Liver (tissue), 9 donors: ENCODE data around the gene NAGLU. TPM values are rescaled to one million over a fixed set of nuclear protein-coding genes. Genes with fewer than 3 reads are reported as not detected.

Experiments used
- DNase-seq: peaks from one replicate; pipeline ENCODE4 v3.0.0-alpha.2; 2017; ENCODE audit warnings: low spot score
- H3K27ac ChIP-seq, 2 donors: one replicate each; pipeline ENCODE4 v1.7.0; 2013; ENCODE audit warnings: inconsistent platforms in 2 of 2, low read length in 2 of 2, control low read depth in 1 of 2, low read depth in 1 of 2, mild to moderate bottlenecking in 1 of 2
- H3K27me3 ChIP-seq, 4 donors: one replicate each; pipeline versions ENCODE4 v1.6.1 to v1.7.0; 2013; ENCODE audit warnings: low read length in 3 of 4, inconsistent platforms in 1 of 4, mild to moderate bottlenecking in 1 of 4, moderate library complexity in 1 of 4; ENCODE audit not compliant: control insufficient read depth in 4 of 4, insufficient read depth in 4 of 4
- H3K36me3 ChIP-seq, 4 donors: one replicate each; pipeline versions ENCODE4 v1.6.1 to v1.7.0; 2013; ENCODE audit warnings: low read length in 3 of 4, mild to moderate bottlenecking in 3 of 4, low read depth in 1 of 4, moderate library complexity in 1 of 4; ENCODE audit not compliant: control insufficient read depth in 4 of 4, insufficient read depth in 3 of 4
- H3K4me1 ChIP-seq, 4 donors: one replicate each; pipeline versions ENCODE4 v1.6.1 to v1.7.0; 2013; ENCODE audit warnings: low read length in 3 of 4, mild to moderate bottlenecking in 3 of 4, moderate library complexity in 1 of 4; ENCODE audit not compliant: control insufficient read depth in 4 of 4, insufficient read depth in 4 of 4
- H3K4me3 ChIP-seq, 3 donors: one replicate each; pipeline versions ENCODE4 v1.6.1 to v1.7.0; 2013; ENCODE audit warnings: low read length in 3 of 3, control low read depth in 1 of 3, low read depth in 1 of 3, mild to moderate bottlenecking in 1 of 3
- H3K9ac ChIP-seq, 2 donors: one replicate each; pipeline ENCODE4 v1.7.0; 2013; ENCODE audit warnings: low read length in 2 of 2, mild to moderate bottlenecking in 2 of 2, moderate library complexity in 2 of 2, control low read depth in 1 of 2, low read depth in 1 of 2
- H3K9me3 ChIP-seq, 4 donors: one replicate each; pipeline versions ENCODE4 v1.6.1 to v1.7.0; 2013; ENCODE audit warnings: low read length in 3 of 4; ENCODE audit not compliant: control insufficient read depth in 4 of 4
- EGR1 ChIP-seq, 2 donors: IDR thresholded peaks; 2 replicates each; pipeline ENCODE4 v1.6.1; 2016 to 2018; ENCODE audit warnings: antibody characterized with exemption in 2 of 2, low read depth in 2 of 2
- FOXA1 ChIP-seq: IDR thresholded peaks from 2 replicates; pipeline ENCODE4 v1.6.1; 2016; ENCODE audit warnings: antibody characterized with exemption
- FOXA2 ChIP-seq: IDR thresholded peaks from 2 replicates; pipeline ENCODE4 v1.6.1; 2016; ENCODE audit warnings: antibody characterized with exemption
- JUND ChIP-seq, 2 donors: IDR thresholded peaks; 2 replicates each; pipeline ENCODE4 v1.6.1; 2016; ENCODE audit warnings: antibody characterized with exemption in 2 of 2
- RAD21 ChIP-seq, 2 donors: IDR thresholded peaks; 2 replicates each; pipeline ENCODE4 v1.6.1; 2016; ENCODE audit warnings: antibody characterized with exemption in 2 of 2, mild to moderate bottlenecking in 2 of 2
- SP1 ChIP-seq: IDR thresholded peaks from 2 replicates; pipeline ENCODE4 v1.6.1; 2018; ENCODE audit warnings: antibody characterized with exemption, mild to moderate bottlenecking
- YY1 ChIP-seq: IDR thresholded peaks from 2 replicates; pipeline ENCODE4 v1.6.1; 2016; ENCODE audit warnings: antibody characterized with exemption, mild to moderate bottlenecking
- WGBS: extraction: QIAGEN DNeasy Blood & Tissue Kit; methylation state at CpG from one replicate; pipeline ENCODE4 v1.1.7; 2013; 5-methylcytosine and 5-hydroxymethylcytosine counted together
- polyA plus RNA-seq, 2 donors: library from polyadenylated mRNA; stranded (reverse) in 1 of 2; unstranded in 1 of 2; fragments of 200-250 nt in 1 of 2; fragments of >200 nt in 1 of 2; fragmentation: Nextera tagmentation in 1 of 2; extraction: Ambion mirVana in 1 of 2; gene quantifications; one replicate each; pipeline versions ENCODE4 v1.2.1 to v1.2.3, GENCODE V29; 2013 to 2015
- total RNA-seq, 2 donors: library from RNA; depleted of rRNA; stranded (reverse); fragments of >200 nt; gene quantifications; one replicate each; pipeline ENCODE4 v1.2.3, GENCODE V29; 2014
- TF ChIP-seq, protein P1 (sequence below): IDR thresholded peaks from 2 replicates; pipeline ENCODE4 v1.6.1; 2016; ENCODE audit warnings: antibody characterized with exemption, mild to moderate bottlenecking
- TF ChIP-seq, protein P2 (sequence below): IDR thresholded peaks from 2 replicates; pipeline ENCODE4 v1.6.1; 2016; ENCODE audit warnings: antibody characterized with exemption
- donor health status: healthy.
- donor health status: healthy.
- donor health status: healthy.
- donor health status: healthy.
- donor health status: healthy.

The NAGLU gene
- total and polyA plus RNA-seq, 4 donors = 15.5 to 41.2 (median 28.9) TPM

DNA sequence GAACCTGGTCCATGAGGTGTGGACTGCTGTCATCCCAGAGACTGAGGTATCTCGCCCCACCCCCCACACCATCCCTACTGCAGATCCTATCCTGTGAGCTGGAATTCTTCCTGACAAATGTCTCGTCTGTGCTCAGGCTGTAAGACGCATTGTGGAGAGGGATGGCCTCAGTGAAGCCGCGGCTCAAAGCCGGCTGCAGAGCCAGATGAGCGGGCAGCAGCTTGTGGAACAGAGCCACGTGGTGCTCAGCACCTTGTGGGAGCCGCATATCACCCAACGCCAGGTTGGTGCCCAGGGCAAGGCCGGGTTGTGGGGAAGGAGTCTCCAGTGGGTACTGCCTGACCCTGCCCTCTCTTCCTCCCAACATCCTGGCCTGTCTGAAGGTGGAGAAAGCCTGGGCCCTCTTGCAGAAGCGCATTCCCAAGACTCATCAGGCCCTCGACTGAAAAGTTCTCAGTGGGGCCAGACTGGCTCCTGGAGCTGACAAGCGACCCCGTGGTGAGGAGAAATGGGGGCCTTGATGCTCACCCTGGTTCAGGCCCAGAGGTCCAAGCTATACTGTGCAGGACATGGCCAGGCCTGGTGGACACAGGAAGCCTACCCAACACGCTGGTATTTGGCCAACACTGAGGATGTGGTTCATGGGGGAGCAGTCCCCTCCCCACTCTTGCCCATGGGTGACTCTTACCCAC, 29.6 kb downstream of the NAGLU start:
- no peak for DNase-seq
- TF ChIP-seq, protein P1, sequence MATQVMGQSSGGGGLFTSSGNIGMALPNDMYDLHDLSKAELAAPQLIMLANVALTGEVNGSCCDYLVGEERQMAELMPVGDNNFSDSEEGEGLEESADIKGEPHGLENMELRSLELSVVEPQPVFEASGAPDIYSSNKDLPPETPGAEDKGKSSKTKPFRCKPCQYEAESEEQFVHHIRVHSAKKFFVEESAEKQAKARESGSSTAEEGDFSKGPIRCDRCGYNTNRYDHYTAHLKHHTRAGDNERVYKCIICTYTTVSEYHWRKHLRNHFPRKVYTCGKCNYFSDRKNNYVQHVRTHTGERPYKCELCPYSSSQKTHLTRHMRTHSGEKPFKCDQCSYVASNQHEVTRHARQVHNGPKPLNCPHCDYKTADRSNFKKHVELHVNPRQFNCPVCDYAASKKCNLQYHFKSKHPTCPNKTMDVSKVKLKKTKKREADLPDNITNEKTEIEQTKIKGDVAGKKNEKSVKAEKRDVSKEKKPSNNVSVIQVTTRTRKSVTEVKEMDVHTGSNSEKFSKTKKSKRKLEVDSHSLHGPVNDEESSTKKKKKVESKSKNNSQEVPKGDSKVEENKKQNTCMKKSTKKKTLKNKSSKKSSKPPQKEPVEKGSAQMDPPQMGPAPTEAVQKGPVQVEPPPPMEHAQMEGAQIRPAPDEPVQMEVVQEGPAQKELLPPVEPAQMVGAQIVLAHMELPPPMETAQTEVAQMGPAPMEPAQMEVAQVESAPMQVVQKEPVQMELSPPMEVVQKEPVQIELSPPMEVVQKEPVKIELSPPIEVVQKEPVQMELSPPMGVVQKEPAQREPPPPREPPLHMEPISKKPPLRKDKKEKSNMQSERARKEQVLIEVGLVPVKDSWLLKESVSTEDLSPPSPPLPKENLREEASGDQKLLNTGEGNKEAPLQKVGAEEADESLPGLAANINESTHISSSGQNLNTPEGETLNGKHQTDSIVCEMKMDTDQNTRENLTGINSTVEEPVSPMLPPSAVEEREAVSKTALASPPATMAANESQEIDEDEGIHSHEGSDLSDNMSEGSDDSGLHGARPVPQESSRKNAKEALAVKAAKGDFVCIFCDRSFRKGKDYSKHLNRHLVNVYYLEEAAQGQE = no peak
- TF ChIP-seq JUND (IDR thresholded peaks at IDR 0.05) = no peak
- TF ChIP-seq EGR1 (IDR thresholded peaks at IDR 0.05; ENCODE audit: low read depth in 2 of 2) = no peak
- no peak for TF ChIP-seq FOXA2
- TF ChIP-seq, protein P2, sequence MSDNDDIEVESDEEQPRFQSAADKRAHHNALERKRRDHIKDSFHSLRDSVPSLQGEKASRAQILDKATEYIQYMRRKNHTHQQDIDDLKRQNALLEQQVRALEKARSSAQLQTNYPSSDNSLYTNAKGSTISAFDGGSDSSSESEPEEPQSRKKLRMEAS = no peak
- no peak for TF ChIP-seq SP1
- no peak for TF ChIP-seq FOXA1
- no peak for TF ChIP-seq YY1
- TF ChIP-seq RAD21 (IDR thresholded peaks at IDR 0.05) = no peak
- peak overlapping the region in 1 of 2 donors; percentile 75 for H3K27ac ChIP-seq
- H3K4me1 ChIP-seq = peaks cover 15 to 75% (median 59%) of the 10 kb centered on the region in 4 donors
- WGBS = 94% methylated on average over 16 of the region's 16 CpGs
- peak overlapping the region in 1 of 2 donors; percentile 3 for H3K9ac ChIP-seq
- peaks cover 7 to 28% (median 20%) of the 10 kb centered on the region in 4 donors for H3K36me3 ChIP-seq
- H3K9me3 ChIP-seq = no peaks in the 10 kb centered on the region
- H3K27me3 ChIP-seq = no peaks in the 10 kb centered on the region
- no peak overlapping the region for H3K4me3 ChIP-seq

DNA sequence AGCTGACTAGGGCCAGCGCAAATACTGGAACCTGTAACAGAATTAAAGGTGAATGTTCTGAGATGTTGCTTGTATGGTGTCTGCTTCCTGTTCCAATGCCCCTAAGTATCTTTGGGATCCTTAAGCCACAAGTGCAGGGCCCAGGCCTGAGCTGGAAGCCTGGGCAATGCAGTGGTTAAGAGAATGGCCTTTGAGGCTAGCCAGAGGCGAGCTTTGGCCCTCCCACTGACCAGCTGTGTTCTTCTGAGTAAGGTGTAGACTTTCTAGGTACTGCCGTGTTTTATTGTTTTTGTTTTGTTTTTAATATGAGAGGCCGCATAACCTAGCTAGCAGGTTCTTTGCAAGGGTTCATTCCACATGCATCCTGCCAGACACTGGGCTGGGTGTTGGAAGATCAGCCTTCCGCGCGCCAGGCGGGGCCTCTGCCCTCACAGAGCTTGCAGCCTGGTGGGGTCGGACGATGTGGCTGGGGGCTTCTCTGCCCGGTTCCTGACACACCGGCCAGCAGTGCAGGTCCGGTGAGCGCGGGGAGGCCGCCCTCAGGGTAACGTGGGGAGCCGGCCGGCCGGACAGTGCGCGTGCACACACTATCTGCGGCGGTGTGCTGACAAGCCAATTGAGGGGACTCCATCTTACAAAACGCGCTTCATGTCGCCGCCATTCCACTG, 30.3 kb downstream of the NAGLU start:
- Histone ChIP-seq H3K36me3 (peaks cover 7 to 28% (median 21%) of the 10 kb centered on the region in 4 donors), H3K9ac (peak overlapping the region in 1 of 2 donors; percentile 3), H3K27me3 (no peaks in the 10 kb centered on the region), H3K27ac (peak overlapping the region; percentile 75 to 90), H3K4me3 (peak overlapping the region; percentile 1 to 70 (median 25)), H3K4me1 (peaks cover 14 to 81% (median 62%) of the 10 kb centered on the region in 4 donors), H3K9me3 (no peaks in the 10 kb centered on the region)
- no peak for DNase-seq
- TF ChIP-seq, protein P1 = no peak
- TF ChIP-seq FOXA2 = no peak
- TF ChIP-seq YY1 = peak; percentile 19
- TF ChIP-seq FOXA1 = no peak
- 44% methylated on average over 28 of the region's 28 CpGs for WGBS
